Ureter (tissue), 1 donor: ENCODE data around the gene QPRT. TPM values are rescaled to one million over a fixed set of nuclear protein-coding genes. Genes with fewer than 3 reads are reported as not detected.
"Not testable (repeated sequence)": the region's sequence is repeated elsewhere in the genome, so short reads cannot be mapped to it uniquely, and the experiment has no call there.

ENCODE experiments used
- DNase-seq: peaks from one replicate; pipeline ENCODE4 v3.0.0-alpha.2; 2020; ENCODE audit warnings: low spot score
- total RNA-seq: library from RNA; stranded (reverse); gene quantifications from one replicate; pipeline ENCODE4 v1.2.4, GENCODE V29; 2023
- donor health status: DM: yes; HTN: yes; CAD: no.

Gene QPRT
- total RNA-seq, 1 donor from 2014 or later: 24.7 TPM

DNA sequence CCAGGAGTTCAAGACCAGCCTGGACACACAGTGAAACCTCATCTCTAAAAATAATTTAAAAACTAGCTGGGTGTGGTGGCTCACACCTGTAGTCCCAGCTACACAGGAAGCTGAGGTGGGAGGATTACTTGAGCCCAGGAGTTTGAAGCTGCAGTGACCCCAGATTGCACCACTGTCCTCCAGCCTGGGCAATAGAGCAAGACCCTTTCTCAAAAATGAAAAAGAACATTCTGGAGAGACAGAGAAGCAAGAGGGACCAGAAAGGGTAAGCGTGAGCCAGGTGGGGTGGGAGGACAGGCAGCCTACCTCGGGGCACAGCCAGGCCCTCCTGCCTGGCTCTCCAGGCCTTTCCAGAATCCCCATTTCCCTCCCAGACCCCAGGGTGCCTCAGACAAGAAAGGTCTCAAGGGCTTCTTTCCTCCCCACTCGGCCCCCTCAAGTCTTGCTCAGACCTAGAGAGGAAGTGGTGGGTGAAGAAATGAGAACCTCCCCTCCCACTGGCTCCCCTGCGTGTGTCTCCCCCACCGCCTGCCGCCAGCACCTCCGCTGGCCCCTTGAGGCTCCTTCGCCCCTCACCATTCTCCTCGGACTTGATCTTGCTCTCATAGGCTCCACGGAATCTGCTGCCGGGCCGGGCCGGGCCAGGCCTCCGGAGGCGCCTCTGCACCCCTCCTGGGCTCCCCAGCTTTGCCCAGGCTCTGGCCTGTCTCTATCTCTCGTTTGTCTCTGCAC lies 66.3 kb downstream of the QPRT start:
- no peak for DNase-seq

DNA sequence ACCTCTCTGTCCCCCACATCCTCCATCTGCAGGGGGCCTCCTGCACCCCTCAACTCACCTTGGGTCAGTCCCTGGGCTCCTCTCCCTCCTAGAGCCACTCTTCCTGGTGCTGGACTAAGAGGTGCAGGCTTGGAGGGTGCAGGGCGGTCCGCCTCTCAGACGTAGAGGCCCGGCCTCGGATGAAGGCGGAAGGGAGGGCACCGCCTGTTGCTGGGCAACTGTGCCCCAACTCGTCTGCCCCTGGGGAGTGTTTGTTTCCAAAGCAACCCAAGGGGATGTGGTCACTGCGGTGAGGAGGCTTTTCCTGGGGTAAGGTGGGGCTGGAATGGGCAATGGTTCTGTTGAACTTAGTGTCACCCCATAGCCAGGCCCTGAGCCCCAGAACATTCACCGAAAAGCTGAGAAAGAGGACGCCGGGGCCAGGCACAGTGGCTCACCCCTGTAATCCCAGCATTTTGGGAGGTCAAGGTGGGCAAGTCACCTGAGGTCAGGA lies 66.9 kb downstream of the QPRT start, which contains the start of gene C16orf54:
Gene C16orf54, minus strand, starts transcription at position 138 of the 493 bp plus-strand sequence. CDS start 1,039 bp downstream, outside the sequence.
- DNase-seq: peak; percentile 74

DNA sequence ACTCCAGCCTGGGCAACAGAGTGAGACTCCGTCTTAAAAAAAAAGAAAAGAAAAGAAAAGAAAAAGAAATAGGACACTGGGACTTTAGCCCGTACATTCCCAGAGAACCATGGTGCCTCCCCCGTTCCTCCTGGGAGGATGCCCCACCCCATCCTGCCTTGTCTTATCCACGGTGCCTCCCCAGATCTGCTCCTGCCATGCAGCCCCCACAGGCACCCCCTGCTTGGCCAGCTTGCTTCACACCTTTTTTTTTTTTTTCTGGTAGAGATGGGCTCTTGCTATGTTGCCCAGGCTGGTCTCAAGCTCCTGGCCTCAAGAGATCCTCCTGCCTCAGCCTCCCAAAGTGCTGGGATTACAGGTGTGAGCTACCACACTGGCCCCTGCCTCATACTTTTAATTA lies 67.5 kb downstream of the QPRT start:
- not testable (repeated sequence) for DNase-seq

Other genes starting within 250 kb of the QPRT start
- gene BOLA2, start 224.8 kb upstream of the QPRT start, total RNA-seq: 7.8 TPM
- gene SLX1B, start 224.6 kb upstream of the QPRT start, total RNA-seq: 43.4 TPM
- gene SULT1A4, start 219.3 kb upstream of the QPRT start, total RNA-seq: 3.3 TPM
- gene NPIPB12, start 172.8 kb upstream of the QPRT start, total RNA-seq: 138 TPM
- gene SPN, start 15.9 kb upstream of the QPRT start, total RNA-seq: 4.2 TPM
- gene C16orf54, start 66.8 kb downstream of the QPRT start, total RNA-seq: 1.6 TPM
- gene ZG16, start 99.1 kb downstream of the QPRT start, total RNA-seq: not detected
- gene KIF22, start 111.6 kb downstream of the QPRT start, total RNA-seq: 34.3 TPM
- 143 TPM for gene MAZ, start 127.3 kb downstream of the QPRT start, total RNA-seq
- gene PRRT2, start 133.0 kb downstream of the QPRT start, total RNA-seq: 10.6 TPM
- gene PAGR1, start 137.0 kb downstream of the QPRT start, total RNA-seq: 20.7 TPM
- 158 TPM for gene MVP, start 141.3 kb downstream of the QPRT start, total RNA-seq
- gene CDIPT, start 184.0 kb downstream of the QPRT start, total RNA-seq: 71.4 TPM
- gene SEZ6L2, start 220.4 kb downstream of the QPRT start, total RNA-seq: 7.5 TPM
- 1.2 TPM for gene ASPHD1, start 221.3 kb downstream of the QPRT start, total RNA-seq
- gene KCTD13, start 247.0 kb downstream of the QPRT start, total RNA-seq: 33.6 TPM